Stimulated activated CD4-positive, alpha-beta T cell treated with anti-CD3 and anti-CD28 coated beads, TNF-alpha, amount 100 ng/mL, for 4 hours (primary cell): ENCODE data around the gene EDC3.
A peak's percentile ranks its signal among the peaks of the same experiment; 100 is the strongest.
"Not testable (repeated sequence)": the region's sequence is repeated elsewhere in the genome, so short reads cannot be mapped to it uniquely, and the experiment has no call there.

Experiments used
- DNase-seq, 3 experiments: peaks; one replicate each; pipeline ENCODE4 v3.0.0-alpha.2; 2020; ENCODE audit warnings: low read depth in 3 of 3

The EDC3 gene, protein sequence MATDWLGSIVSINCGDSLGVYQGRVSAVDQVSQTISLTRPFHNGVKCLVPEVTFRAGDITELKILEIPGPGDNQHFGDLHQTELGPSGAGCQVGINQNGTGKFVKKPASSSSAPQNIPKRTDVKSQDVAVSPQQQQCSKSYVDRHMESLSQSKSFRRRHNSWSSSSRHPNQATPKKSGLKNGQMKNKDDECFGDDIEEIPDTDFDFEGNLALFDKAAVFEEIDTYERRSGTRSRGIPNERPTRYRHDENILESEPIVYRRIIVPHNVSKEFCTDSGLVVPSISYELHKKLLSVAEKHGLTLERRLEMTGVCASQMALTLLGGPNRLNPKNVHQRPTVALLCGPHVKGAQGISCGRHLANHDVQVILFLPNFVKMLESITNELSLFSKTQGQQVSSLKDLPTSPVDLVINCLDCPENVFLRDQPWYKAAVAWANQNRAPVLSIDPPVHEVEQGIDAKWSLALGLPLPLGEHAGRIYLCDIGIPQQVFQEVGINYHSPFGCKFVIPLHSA

GRCh38 chr15:74695597-74696397 lies at the start of gene EDC3:
TSS of gene EDC3 (minus strand) at chr15:74696024. CDS start at chr15:74675124, 20,900 bp downstream.
- DNase-seq, result peak; percentile 65 to 75 (median 75)

DNA sequence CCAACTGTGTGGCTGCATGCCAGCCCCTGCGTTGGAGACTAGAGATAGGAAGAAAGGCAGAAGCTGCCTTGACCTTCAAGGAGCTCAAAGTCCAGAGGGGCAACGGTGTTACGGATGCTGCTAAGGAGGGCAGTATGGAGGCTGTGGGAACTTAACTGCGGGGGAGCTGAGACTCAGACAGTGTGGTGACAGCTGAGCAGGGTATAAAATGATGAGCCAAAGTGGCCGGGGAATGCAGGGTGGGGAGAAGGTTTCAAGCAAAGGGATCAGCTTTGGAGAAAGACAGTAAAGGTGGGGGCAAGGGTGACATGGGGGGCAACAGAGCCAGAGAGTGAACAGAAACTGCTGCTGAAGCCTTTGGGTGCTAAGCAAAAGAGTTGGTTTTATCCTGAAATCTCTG lies 46.6 kb upstream of the EDC3 start:
- DNase-seq, result no peak

DNA sequence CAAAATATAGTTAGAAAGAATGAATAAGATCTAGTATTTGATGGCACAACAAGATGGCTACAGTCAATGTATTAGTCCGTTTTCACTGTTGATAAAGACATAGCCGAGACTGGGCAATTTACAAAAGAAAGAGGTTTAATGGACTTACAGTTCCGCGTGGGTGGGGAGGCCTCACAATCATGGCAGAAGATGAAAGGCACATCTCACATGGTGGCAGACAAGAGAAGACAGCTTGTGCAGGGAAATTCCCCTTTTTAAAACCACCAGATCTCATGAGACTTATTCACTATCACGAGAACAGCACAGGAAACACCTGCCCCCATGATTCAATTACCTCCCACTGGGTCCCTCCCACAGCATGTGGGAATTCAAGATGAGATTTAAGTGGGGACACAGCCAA lies 42.4 kb upstream of the EDC3 start:
- DNase-seq, result not testable (repeated sequence)

GRCh38 chr15:74735305-74735704 lies 39.5 kb upstream of the EDC3 start:
- DNase-seq, result no peak

- no peak for DNase-seq
These were observed 37.4 kb upstream of the EDC3 start for GRCh38 chr15:74733269-74733668.

GRCh38 chr15:74732846-74733245 lies 37.0 kb upstream of the EDC3 start:
- no peak for DNase-seq

GRCh38 chr15:74730619-74731316 lies 34.9 kb upstream of the EDC3 start:
- DNase-seq, result no peak

GRCh38 chr15:74729372-74729771 lies 33.5 kb upstream of the EDC3 start:
- DNase-seq, result not testable (repeated sequence)

- DNase-seq, result not testable (repeated sequence)
These were observed 32.9 kb upstream of the EDC3 start for GRCh38 chr15:74728699-74729098.

DNA sequence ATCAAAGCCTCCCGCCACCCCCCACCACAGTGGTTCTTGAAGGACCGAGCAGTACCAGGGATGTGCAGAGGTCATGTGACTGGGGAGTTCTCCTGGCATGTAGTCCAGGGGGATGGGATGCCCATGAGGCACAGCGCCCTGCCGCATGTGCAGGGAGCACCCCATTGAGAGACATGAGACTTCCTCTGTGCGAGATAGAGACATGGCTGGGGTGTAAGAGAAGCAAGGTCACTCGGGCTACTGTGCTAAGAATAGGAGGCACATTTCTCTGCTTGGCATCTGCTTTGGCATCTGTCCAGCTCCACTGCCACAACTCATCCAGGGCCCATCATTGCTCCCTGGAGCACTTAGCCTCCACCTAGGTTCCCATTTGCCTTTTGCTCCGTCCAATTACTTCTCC lies 31.9 kb upstream of the EDC3 start:
- DNase-seq, result no peak

- no peak for DNase-seq
These were observed 30.9 kb upstream of the EDC3 start for GRCh38 chr15:74726774-74727164.

- DNase-seq, result peak in 2 of 3 experiments; percentile 30 to 36
These were observed 30.3 kb upstream of the EDC3 start for GRCh38 chr15:74725845-74726773.

DNA sequence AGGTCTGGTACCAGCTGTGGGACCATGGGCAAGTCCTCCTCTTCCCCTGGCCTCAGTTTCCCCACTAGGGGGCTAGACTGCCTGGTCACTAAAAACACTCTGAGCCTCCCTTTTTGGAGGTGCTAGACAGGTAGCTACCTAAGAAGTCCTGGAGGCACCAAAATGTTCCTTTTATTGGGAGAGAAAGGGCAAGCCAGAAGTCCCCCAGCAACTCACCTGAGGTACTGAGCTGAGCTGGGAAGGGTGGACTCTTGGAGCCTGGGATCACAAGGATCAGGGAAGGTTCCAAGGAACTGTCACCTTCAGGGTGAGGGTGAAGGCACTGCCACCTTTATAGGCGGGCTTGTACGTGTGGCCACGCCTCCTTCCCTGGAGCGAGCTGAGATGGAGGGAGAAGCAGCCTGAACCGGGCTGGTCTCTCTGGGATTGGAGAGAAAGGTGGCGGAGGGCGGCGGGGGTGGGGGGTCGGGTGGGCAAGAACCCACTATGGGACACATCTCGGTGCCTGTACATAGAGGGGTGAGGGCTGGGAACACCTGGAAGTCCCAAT lies 29.5 kb upstream of the EDC3 start, which contains the start of gene CYP1A1:
CYP1A1 (minus strand) TSS at position 304 of the 550 bp plus-strand sequence. CDS start 2,431 bp downstream, outside the sequence.
- DNase-seq, result peak in 1 of 3 experiments; percentile 22

DNA sequence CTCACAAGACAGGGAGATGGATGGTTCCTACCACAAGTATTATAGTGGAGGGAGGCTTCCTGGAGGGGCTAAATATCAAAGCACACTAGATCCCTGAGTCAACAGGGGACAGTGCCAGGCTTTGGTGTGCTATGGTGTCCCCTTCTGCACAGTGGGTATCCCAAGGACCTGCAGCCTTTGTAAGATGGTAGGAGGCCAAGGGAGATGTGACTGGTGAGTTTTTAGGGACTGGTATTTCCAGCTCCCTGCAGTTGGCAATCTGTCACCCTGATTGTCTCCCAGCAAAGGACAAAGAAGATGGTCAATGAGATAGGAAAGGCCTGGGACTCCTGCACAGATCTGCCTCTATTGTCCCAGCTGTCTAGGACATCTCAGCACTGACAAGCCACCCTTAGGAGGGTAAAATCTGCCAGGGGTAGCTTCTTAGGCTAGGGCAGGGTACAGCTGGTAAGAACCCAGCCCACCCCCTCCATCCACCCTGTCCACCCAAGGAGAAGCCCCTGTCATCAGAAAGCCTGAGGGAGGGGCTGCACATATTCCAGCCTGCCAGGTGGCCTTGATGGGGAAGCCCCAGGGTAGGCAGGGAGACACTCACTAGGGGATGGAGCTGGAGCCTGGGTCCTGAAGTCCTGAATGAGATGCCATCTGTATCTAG lies 28.9 kb upstream of the EDC3 start:
- DNase-seq, result no peak

DNA sequence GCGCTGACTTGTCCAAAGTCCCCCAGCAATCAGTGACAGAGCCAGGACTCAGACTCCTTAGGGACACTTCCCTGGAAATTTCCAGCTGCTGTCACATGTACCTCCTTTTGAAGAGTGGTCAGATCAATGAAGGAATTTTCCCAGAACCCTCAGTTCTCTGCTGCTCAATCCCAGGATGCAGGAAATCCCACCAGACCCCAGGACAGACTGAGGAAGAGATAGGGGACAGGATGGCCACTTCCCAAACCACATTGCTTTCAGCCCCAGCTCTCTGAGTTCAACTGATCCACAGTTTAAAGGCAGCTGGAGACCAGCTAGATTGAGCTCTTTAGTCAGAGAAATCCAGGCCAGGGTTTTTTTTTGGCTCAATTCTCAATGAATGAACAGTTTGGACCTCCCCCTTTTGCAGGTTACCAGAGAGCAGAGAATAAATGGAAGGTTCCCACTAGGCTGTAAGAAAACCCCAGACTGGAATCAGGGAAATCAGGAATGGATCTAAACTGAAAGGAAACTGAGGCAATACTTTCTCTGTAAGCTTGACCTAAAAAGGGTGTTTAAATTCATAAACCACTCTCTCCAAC lies 28.0 kb upstream of the EDC3 start:
- DNase-seq, result no peak

DNA sequence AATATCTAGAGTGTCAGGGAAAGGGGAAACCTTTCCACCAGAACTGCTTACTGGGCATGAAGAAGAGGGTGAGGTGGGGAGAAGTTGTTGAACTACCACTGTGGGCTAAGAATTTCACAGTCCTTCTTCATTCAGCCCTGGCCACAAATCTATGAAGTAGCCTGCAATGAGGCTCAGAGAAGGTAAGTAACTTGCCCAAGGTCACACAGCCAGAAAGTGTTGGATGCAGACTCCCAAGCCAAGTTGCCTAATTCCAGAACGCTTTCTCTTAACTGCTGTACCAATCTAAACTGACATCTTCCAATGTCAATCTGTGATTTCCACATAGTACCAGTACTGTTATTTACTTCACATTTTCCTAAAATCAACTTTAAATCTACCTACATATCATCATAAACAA lies 27.4 kb upstream of the EDC3 start:
- DNase-seq, result no peak

- no peak for DNase-seq
These were observed 26.8 kb upstream of the EDC3 start for GRCh38 chr15:74722591-74722990.

DNA sequence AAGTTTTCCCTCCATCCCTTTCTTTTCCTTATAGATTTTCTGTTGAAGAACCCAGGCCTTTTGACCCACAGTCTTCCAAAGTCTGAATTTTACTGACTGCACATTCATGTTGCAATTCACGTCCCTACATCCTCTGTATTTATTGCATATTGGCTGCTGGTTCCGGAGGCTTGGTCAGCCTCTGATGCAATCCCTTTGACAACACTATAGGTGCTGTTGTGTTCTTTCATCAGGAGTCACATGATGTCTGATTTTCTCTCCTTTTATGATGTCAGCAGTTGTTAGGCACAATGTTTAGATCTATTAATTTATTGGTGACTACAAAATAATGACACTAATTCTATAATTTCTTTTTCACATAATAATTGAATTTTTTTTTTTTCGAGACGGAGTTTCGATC lies 20.8 kb upstream of the EDC3 start:
- DNase-seq, result no peak

- no peak for DNase-seq
These were observed 16.5 kb upstream of the EDC3 start for GRCh38 chr15:74712311-74712710.
